Right hindlimb (tissue), 1 donor: ENCODE data around the gene LTBR.
"Not testable (repeated sequence)": the region's sequence is repeated elsewhere in the genome, so short reads cannot be mapped to it uniquely, and the experiment has no call there.

Source experiments
- DNase-seq: peaks from one replicate; pipeline ENCODE4 v3.0.0-alpha.2; 2018

Gene LTBR

DNA sequence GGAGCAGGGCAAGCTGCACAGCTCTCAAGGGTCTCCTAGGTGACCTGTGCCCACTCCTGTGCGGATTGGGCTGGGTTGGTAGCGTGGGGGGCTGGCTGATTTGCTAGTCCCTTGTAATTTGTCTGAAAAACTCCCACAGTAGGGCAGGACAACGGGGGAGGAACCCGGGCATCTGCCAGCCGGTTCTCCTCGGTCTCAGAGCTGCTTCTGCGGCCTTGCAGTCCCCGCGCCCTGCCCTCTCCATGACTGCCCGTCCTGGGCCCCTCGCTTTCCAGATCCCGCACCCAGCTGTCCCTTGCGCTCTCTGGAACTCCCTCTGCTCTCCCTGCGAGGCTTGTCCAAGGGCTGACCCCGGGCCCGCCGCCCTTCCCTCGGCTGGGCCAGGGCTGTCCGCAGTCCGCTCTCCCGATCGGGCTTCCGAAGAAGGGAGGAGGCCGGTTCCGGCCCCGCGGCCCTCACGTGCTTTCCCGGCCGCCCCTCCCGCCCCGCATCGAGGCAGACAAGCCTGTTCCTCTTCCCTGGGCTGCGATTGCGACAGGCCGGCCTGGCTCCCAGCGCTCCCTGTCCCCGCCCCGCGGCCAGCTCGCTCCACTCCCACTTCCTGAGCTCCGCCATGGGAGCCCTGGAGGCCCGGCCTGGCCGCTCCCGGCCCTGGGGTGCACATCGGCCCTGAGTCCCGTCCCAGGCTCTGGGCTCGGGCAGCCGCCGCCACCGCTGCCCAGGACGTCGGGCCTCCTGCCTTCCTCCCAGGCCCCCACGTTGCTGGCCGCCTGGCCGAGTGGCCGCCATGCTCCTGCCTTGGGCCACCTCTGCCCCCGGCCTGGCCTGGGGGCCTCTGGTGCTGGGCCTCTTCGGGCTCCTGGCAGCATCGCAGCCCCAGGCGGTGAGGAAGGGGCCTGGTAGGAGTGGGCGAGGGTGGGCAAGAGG, at the start of gene LTBR:
Gene LTBR, plus strand, starts transcription at position 591 of the 927 bp plus-strand sequence. Its CDS starts 197 bp downstream, at position 788.
- peak; percentile 95 for DNase-seq

GRCh38 chr12:6334359-6334758, 49.6 kb upstream of the LTBR start:
- DNase-seq: no peak

GRCh38 chr12:6334940-6335450, 49.0 kb upstream of the LTBR start:
- no peak for DNase-seq

DNA sequence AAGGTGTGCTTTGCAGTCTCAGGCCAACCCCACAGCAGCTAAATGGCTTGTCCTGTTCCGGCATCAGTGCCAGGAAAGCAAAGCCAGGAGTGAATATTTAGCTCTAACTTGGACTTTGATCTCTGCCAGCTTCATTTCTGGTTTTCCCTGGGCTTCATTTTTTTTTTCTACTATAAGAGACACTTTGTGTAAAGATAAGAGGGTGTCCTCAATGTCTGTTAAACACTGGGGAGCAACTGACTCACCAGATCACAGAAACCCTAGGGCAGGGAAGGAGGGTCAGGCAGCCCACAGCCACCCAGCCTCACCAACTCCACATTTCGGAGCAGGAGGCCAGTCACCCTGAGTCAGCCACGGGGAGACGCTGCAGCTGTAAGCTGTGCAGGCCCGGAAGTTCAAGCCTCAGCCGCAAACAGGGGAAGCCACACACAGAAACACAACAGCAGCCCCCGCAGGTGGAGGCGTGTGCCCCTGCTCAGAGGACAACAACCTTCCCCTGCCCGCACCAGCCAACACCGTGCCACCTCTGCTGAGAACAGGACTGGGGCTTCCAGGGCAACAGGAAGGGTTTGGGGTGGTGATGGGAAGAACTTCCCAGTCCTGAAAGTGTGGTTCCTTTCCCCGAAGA, 48.4 kb upstream of the LTBR start:
- DNase-seq: peak; percentile 79

GRCh38 chr12:6336079-6336888, 47.7 kb upstream of the LTBR start:
- DNase-seq: peak; percentile 95

DNA sequence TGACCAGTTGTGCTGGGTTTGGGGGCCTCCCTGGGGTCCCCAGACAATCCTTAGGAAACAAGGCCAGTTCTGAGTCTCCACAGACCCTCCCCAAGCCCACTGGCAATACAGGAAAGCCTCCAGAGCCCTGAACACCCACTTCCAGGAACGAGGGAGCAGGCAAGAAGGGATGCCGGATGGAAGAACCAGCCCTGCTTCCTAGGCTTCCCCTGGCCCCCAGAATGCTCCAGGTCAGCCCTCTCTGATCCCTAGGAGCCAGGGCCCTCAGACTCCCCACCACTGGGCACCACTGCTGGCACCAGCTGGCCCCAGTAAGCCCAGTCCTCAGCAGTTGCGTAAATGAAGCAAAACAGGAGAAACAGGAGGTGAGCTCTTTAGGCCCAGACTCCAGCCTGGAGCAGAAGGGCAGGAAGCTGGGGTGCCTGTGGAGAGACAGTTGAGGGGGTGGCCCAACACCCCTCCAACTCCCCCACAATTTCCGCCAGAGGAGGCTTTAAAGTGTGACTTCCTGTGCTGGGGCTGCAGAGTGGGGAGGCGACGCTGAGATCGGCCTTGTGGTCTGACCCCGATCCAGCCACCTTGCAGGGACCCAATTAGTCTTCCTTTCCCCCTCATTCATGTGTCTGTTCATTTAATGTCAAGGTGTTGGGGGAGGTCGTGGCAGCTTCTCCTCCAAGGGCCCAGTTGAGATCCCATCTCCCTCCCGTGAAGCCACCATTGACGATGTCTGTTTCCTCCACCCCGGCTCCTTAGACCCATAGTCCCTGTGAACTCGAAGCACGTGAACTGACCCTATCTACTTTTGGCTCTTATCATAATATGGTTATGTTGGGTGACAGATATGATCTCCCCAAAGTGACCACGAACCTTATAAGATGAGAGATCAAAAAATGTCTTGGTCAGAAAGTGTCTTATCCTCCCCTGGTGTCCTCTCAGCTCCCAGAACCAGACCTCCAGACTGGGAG, 46.8 kb upstream of the LTBR start:
- no peak for DNase-seq

- no peak for DNase-seq
Measured at GRCh38 chr12:6337958-6338433, 46.0 kb upstream of the LTBR start.

DNA sequence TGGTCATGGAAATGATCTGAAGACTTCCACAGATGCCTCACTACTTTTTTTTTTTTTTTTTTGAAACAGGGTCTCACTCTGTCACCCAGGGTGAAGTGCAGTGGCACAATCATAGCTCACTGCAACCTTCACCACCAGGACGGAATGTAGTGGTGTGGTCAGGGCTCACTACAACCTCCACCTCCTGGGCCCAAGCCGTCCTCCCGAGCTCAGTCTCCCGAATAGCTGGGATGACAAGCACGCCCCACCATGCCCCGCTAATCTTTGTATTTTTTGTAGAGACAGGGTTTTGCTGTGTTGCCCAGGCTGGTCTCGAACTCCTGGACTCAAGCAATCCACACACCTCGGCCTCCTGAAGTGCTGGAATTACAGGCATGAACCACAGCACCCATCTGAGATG, 45.4 kb upstream of the LTBR start:
- DNase-seq: not testable (repeated sequence)

DNA sequence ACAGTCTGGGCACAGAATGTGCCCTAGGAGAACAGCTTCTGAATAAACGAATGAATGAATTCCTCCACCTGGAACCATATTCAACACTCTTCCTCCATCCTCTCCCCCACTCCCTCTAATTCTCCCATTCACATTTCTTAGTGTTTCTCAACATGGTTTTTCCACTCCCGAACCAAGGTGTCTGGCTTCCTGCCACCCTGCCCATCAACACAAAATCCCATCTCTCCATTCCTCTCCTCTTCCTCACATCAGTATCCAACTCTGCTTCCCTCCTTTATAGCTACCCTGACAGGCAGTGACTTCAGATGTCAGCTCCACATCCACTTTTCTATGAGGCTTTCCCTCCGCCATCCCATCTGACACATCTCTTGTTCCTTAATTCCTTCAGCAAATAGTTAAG, 45.0 kb upstream of the LTBR start:
- no peak for DNase-seq

GRCh38 chr12:6340032-6340638, 43.8 kb upstream of the LTBR start:
- DNase-seq: peak; percentile 72

GRCh38 chr12:6340745-6341416, 43.1 kb upstream of the LTBR start:
- DNase-seq: no peak

DNA sequence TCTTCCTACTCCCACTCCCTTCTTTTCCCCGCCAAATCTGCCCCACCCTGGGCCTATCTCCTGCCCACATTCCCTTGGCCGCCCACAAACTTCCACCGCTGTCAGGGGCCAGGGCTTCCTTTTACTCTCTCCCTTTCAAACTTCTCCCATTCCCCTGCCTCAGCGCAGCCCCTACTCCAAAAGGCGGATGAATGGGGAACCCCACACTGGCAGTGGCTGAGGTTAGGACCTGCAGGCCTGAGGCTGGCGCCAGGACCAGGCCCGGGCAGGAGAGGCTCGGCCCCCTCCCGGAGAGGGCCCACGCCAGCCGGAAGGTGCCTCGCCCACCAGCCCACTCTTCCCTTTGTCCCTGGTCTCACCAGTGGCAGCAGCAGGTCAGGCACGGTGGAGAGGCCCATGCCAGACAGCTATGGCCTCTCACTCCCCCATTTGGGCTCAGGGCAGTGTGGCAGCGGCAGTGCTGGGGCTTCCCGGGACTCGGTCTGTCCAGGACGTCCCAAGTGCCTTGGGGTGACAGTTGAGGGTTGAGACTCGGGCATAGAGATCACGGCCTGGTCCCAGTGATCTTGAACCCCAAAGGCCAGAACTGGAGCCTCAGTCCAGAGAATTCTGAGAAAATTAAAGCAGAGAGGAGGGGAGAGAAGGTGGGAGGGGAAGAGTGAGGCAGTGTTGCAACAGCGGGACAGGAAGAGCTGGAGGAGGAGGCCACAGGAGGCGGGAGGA, 42.4 kb upstream of the LTBR start, which contains the start of gene TNFRSF1A:
Gene TNFRSF1A, minus strand, starts transcription at position 660 of the 723 bp plus-strand sequence. Its CDS starts 262 bp downstream, at position 398.
- peak; percentile 87 for DNase-seq

DNA sequence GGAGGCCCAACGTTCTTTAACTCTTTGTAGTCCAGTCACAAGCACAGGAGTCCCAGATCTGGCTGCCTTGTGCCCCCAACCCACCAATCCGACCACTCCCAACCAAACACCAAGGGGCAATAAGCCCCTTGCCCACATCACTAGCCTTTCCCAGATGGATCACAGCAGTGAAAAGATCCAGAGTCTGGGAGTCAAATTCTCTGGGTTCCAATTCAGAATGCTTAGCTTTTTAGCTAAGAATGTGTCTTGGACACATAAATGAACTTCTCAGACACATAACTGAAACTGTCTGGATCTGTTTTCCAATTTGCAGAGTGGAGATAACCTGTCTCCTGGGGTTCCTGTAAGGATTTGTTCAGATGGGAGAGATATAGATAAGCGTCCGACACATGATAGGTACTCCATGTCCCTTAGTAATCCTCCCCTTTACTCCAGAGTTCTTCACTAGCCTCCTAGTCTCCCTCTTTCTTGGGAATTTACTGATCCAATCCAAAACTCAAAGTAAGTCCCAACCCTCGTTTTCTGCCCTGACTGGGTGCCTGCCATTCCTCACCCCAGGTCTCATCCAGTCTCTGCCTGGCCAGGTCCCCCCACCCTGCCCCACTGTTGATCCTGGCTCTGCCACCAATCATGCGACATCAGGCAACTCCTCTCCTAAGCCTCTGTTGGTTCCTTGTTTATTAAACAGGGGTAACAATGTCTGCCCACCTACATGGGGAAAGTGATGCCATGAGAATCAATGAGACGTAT, 41.6 kb upstream of the LTBR start:
- no peak for DNase-seq

- DNase-seq: no peak
Measured at GRCh38 chr12:6343518-6343917, 40.4 kb upstream of the LTBR start.

DNA sequence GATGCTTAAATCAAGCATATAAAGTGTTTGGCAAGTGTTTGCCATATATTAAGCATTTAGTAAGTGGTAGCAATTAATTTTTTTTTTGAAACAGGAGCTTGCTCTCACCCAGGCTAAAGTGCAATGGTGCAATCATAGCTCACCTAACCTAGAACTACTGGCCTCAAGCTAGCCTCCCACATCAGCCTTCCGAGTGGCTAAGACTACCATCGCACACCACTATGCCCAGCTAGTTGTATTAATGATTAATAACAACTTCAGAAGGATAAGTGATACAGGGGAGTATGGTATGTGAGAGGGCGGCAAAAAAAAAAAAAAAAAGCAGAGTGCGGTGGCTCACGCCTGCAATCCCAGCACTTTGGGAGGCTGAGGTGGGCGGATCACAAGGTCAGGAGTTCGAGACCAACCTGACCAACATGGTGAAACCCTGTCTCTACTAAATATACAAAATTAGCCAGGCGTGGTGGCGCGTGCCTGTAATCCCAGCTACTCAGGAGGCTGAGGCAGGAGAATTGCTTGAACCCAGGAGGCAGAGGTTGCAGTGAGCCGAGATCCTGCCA, 39.8 kb upstream of the LTBR start:
- DNase-seq: not testable (repeated sequence)

DNA sequence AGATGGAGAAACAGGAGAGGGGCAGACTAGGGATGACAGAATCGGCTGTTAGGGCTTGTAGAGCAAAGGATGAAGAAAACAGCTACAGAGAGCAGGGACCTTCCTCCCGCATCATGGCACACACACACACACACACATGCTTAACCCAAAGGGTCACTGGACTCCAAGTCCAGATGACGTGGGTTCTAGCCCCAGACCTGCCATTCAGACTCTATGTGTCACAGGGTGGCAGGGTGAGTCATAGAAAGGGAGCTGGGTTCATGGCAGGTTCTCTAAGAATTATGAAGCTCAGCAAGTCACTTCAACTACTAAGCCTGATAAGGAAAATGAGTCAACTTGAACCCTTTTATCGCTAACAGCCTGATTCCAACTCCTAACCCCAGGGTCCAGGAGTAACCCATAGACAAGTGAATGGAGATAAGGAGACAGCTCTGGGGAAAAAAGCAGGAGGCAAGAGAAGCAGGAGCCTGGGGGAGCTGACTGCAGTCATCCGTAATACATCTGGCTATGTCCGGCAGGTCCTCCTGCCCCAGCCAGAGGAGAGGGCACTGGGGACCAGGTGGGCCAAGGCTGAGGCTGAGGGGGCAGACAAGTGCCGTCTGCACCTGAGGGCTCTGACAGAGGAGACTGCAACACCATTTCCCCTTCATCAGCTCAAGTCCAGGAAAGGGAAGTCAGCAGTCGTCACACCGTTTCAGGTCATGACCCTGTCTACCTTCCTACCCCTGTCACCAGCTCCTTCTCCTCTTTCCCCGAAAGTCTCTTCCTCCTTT, 38.5 kb upstream of the LTBR start:
- no peak for DNase-seq

DNA sequence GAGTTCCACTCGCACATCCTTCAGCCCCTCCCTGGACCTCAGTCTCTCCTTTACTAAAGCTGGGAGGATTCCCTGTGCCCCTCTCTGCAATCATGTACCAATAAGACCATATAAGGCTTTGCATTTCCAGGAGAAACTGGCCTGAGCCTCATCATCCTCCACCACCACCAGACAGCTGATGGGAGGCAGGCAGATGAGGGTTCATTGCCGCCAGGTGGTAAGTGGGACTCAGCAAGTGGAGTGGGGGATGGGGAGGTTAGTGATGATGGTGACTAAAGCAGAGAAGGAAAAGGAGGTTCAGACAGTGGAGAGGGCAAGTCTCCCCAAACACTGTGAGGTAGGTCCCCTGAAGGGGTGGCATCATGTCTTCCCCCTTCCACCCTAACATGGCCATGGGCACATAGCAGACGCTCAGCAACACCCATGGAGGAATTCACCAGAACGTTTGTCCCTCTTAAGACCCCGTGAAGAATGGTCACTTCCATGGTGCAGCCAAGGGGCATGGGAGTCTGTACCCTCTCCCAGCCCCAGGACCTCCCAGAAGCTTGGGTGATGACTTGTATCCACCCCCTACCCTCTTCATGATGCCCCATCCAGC, 37.6 kb upstream of the LTBR start:
- no peak for DNase-seq
